Activated naive CD4-positive, alpha-beta T cell treated with anti-CD3 and anti-CD28 coated beads, Interleukin-2, amount 50 U/mL, for 24 hours (primary cell): ENCODE results near the gene SHC4.
A peak's percentile ranks its signal among the peaks of the same experiment; 100 is the strongest.
"Not testable (repeated sequence)": the region's sequence is repeated elsewhere in the genome, so short reads cannot be mapped to it uniquely, and the experiment has no call there.

Experiments
- H3K27ac Mint-ChIP-seq: one replicate; pipeline ENCODE4 v1.8.0; 2021; ENCODE audit warnings: mild to moderate bottlenecking, mixed read lengths
- H3K27me3 Mint-ChIP-seq: one replicate; pipeline ENCODE4 v1.8.0; 2021; ENCODE audit warnings: mixed read lengths
- H3K36me3 Mint-ChIP-seq: one replicate; pipeline ENCODE4 v1.8.0; 2021; ENCODE audit warnings: mixed read lengths
- H3K4me1 Mint-ChIP-seq: one replicate; pipeline ENCODE4 v1.8.0; 2021; ENCODE audit warnings: mixed read lengths
- H3K4me3 Mint-ChIP-seq: one replicate; pipeline ENCODE4 v1.8.0; 2021; ENCODE audit warnings: mild to moderate bottlenecking, mixed read lengths
- H3K9me3 Mint-ChIP-seq: one replicate; pipeline ENCODE4 v1.8.0; 2021; ENCODE audit warnings: mixed read lengths

SHC4 gene

DNA sequence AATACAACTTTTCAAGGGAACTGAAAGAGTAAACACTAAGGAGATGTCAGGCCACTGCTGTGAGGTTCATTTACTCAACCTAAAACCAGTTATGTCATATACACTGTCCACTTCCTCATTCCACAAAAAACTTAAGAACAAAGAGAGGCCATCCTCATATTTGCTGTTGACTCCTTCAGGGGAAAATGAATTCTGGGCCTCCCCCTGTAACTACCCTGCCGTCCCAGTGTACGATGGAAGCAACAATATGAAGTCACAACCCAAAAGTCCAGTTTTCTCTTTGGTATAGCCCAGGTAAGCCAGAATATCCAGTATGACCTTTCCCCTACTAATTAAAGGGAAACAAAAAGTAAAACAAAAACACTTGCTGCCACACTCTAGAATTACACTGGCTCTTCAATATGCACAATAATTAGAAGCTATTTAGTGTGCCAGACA lies 169.0 kb downstream of the SHC4 start:
- peaks cover 6% of the 10 kb centered on the region for H3K4me1 Mint-ChIP-seq
- H3K4me3 Mint-ChIP-seq, result no peak overlapping the region

DNA sequence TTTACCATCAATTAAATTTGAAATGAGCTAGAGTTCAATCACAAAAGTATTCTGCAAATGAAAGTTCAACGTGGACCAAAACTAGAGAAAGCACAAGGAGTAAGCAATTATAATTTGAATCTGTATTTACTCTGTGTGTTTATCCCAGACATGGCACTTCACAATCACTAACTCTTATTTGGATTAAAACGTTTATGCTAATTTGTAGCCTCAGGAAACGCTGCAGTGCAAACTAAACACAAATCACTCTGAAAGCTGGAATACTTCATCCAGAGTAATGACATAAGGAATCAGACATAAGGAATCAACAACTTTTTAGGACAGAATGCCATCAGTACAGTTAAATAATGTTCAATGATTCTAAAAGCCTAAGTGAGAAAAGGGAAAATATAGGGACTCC lies 171.3 kb downstream of the SHC4 start:
- H3K4me1 Mint-ChIP-seq, result peaks cover 4% of the 10 kb centered on the region
- no peak overlapping the region for H3K4me3 Mint-ChIP-seq
- H3K27me3 Mint-ChIP-seq, result no peaks in the 10 kb centered on the region
- H3K36me3 Mint-ChIP-seq, result peaks cover 27% of the 10 kb centered on the region
- H3K27ac Mint-ChIP-seq, result no peak overlapping the region
- H3K9me3 Mint-ChIP-seq, result no peaks in the 10 kb centered on the region

More for the DNA sequence above, 169.0 kb downstream of the SHC4 start:
- H3K27me3 Mint-ChIP-seq, result no peaks in the 10 kb centered on the region
- peaks cover 20% of the 10 kb centered on the region for H3K36me3 Mint-ChIP-seq
- no peaks in the 10 kb centered on the region for H3K9me3 Mint-ChIP-seq
- peak overlapping the region; percentile 11 for H3K27ac Mint-ChIP-seq

DNA sequence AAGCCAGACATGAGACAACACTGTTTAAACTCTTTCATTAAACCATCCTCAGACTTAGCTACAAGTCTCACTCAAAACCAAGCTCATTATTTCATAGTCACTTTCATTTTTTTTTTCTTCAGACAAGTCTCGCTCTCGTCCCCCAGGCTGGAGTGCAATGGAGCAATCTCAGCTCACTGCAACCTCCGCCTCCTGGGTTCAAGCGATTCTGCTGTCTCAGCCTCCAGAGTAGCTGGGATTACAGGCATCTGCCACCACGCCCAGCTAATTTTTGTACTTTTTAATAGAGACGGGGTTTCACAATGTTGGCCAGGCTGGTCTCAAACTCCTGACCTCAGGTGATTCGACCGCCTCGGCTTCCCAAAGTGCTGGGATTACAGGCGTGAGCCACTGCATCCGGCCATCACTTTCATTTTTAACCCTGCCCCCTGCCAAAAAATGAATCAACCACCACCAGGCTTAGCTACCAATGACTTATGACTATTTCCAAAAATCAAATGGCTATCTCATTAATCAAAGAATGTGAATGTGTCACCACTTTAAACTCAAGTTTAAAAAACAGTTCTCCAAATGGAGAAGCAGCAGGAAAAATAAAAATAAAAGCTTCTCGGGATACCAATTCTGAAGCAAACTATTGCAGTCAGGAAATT lies 173.1 kb downstream of the SHC4 start:
- not testable (repeated sequence) for H3K9me3 Mint-ChIP-seq, H3K4me1 Mint-ChIP-seq, H3K4me3 Mint-ChIP-seq, H3K27ac Mint-ChIP-seq, H3K27me3 Mint-ChIP-seq
- H3K36me3 Mint-ChIP-seq, result peaks cover 27% of the 10 kb centered on the region

DNA sequence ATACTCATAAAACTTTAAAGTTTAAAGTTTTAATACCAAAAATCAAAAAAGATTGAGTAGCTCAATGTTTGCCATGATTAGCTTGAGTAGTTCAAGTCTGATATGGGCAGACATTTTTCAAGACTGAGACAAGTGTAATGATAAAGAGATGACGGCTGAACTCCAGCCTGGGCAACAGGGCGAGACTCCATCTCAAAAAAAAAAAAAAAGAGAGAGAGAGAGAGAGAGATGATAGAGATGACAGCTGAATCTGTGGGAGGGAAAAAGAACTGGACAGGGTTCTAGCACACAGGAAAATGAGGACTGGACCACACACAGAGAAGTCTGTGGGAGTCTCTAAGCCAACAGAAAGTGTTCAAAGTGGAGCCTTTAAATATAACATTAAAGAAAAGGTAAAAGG lies 178.0 kb downstream of the SHC4 start:
- H3K9me3 Mint-ChIP-seq, result no peaks in the 10 kb centered on the region
- no peak overlapping the region for H3K4me3 Mint-ChIP-seq
- H3K4me1 Mint-ChIP-seq, result no peaks in the 10 kb centered on the region
- peaks cover 33% of the 10 kb centered on the region for H3K36me3 Mint-ChIP-seq
- no peaks in the 10 kb centered on the region for H3K27me3 Mint-ChIP-seq
- no peak overlapping the region for H3K27ac Mint-ChIP-seq

DNA sequence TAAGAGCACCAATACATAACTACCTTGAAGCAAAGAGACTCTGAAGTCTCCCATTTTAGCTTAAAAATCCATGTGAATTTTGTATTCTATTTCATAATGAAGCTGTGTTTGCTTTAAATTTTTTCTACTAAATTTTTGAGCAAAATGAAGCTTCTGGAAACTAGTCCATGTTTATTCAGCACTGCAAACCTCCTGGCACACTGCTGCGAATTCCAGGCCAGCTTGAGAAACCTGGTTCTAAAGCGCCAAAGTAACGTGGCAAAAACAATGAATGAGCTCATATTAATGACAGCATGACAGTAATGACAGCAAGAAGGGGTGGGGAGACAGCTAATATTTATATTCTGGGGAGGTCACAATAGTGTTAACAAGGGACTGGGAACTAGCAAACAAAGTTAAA lies 178.5 kb downstream of the SHC4 start:
- Mint-ChIP-seq H3K4me1 (no peaks in the 10 kb centered on the region), H3K27me3 (no peaks in the 10 kb centered on the region), H3K4me3 (no peak overlapping the region), H3K9me3 (no peaks in the 10 kb centered on the region), H3K36me3 (peaks cover 35% of the 10 kb centered on the region), H3K27ac (no peak overlapping the region)

DNA sequence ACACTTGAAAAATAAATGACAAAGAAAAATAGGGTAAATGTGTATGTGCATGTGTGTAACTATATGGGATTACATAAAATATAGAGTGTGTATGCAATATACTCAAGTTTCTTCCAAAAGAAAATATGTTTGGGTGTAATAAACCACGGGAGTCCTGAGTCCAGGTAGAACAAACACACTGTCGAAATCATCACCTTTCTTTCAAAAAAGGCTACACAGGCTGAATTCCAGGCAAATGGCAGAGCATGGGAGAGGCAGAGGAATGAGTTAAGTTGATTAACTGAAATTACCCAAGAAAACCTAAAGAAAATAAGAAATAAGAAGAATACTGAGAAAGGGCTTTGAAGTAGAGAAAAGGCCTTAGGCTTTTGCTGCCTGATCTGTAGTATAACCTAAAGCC lies 179.0 kb downstream of the SHC4 start:
- no peaks in the 10 kb centered on the region for H3K9me3 Mint-ChIP-seq
- H3K36me3 Mint-ChIP-seq, result peaks cover 33% of the 10 kb centered on the region
- H3K27me3 Mint-ChIP-seq, result no peaks in the 10 kb centered on the region
- H3K27ac Mint-ChIP-seq, result no peak overlapping the region
- H3K4me1 Mint-ChIP-seq, result no peaks in the 10 kb centered on the region
- H3K4me3 Mint-ChIP-seq, result no peak overlapping the region

DNA sequence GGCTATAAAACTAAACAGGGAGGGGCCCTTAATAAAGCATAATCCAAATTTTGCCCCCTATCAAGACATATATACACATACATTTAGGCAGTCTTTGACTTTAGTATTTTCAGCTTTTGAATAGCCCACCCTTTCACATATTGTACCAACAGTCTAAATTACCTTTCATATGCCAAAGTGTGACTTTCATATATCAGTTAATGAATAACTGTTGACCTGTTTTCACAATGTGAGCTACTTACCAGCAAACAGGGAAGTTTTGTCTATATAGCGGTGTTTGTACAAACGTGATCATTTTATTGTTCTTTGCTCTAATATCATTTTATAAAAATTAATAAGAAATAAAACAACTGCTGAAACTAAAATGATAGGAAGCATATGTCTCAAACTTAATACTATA lies 180.8 kb downstream of the SHC4 start:
- Mint-ChIP-seq H3K36me3 (peaks cover 25% of the 10 kb centered on the region), H3K9me3 (no peaks in the 10 kb centered on the region), H3K4me3 (no peak overlapping the region), H3K4me1 (no peaks in the 10 kb centered on the region), H3K27me3 (no peaks in the 10 kb centered on the region), H3K27ac (no peak overlapping the region)

DNA sequence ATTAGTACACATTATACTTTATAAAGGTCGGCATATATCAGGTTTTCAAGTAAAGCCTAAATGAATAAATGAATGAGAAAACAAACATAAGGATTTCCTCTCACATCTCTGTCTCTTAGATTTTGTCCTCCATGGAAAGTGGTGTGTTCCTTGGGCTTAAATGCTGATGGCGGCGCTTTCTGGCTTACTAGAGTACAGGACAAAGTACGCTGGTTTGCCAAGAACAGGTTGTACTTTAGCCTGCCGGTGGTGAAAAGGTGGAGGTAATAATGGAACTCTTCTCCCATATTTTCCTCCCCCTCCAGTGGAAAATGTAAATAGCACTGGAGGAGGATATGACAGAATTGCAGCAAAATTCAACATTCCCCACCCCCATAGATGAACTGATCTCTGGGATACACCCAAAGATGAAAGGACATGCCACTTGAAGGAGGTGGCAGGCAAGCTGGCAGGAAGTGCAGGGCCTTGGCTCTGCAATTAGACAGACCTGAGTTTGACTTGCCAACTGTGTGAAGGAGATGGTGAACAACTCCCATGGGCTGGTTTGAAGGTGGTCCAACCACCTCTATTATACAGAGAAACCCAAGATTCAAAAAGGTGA lies 182.1 kb downstream of the SHC4 start:
- H3K36me3 Mint-ChIP-seq, result peaks cover 25% of the 10 kb centered on the region
- no peaks in the 10 kb centered on the region for H3K27me3 Mint-ChIP-seq
- no peak overlapping the region for H3K27ac Mint-ChIP-seq
- H3K4me3 Mint-ChIP-seq, result no peak overlapping the region
- H3K4me1 Mint-ChIP-seq, result no peaks in the 10 kb centered on the region
- no peaks in the 10 kb centered on the region for H3K9me3 Mint-ChIP-seq

DNA sequence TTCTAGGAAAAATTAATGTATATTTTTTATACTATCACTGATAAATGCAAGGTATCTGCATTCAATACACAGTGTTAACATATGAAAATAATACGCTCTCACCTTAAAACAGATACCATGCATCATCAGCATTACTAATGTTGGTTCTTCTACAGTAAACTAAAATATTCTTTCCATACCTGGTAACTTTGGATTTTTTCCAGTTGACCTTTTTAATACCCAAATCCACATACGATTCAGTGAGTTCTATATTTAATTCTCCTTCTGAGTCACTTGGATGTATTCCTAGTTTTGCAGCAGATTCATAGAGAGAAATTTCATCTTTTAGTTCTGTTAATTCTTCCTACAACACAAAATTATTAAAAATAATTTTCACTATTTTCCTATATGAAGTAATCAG lies 182.7 kb downstream of the SHC4 start:
- Mint-ChIP-seq H3K36me3 (peaks cover 24% of the 10 kb centered on the region), H3K4me3 (no peak overlapping the region), H3K9me3 (no peaks in the 10 kb centered on the region), H3K27ac (no peak overlapping the region), H3K27me3 (no peaks in the 10 kb centered on the region), H3K4me1 (no peaks in the 10 kb centered on the region)

DNA sequence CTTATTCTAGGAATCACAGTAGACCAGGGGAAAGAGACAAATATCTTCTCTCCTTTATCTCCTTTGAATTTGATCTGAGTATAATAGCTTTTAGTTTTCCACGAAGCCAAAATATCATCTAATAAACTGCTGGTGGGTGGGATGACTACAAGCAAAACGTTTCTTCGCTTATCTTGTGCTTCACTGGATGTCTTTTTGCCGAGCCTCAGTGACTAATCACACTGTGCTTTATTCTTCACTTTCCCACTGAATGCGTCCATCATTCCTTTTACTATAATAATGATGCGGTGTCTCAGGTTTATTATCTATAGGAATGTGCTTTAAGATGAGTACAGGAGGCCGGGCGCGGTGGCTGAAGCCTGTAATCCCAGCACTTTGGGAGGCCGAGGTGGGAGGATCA lies 185.4 kb downstream of the SHC4 start:
- Mint-ChIP-seq H3K9me3 (peaks cover 15% of the 10 kb centered on the region), H3K27me3 (no peaks in the 10 kb centered on the region), H3K27ac (no peak overlapping the region), H3K36me3 (peaks cover 37% of the 10 kb centered on the region), H3K4me3 (no peak overlapping the region), H3K4me1 (no peaks in the 10 kb centered on the region)

DNA sequence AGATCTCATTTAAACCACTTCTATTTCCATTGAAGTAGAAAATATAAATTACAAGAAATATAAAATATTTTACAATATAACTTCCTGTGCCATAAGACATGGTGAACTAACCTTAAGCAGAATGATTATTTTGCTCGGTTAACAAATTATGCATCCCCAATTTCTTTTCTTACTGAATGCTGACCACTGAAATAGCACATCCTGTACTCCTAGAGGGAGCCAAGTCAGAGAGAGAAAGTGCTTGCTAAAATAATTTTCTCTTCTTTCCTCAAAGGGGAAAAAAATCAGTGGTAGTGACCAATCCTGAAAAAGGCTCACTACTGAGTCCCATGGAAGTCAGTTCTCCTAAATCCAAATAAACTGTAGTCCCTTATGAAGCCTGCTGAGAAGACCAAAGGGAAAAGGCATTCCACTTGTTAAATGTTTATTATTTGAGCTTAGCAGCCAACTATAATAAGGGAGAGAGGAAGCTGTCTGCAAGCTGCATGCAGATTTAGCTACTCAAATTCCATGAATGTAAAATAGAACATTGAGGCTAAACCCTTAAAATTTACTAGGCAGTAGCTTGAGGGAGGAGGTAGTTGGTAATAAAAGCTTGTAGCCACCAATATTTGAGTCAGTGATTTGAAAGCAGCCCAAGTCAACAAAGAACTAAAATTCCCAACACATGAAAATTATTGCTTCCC lies 185.9 kb downstream of the SHC4 start:
- no peaks in the 10 kb centered on the region for H3K27me3 Mint-ChIP-seq
- no peak overlapping the region for H3K27ac Mint-ChIP-seq
- peaks cover 18% of the 10 kb centered on the region for H3K9me3 Mint-ChIP-seq
- peaks cover 37% of the 10 kb centered on the region for H3K36me3 Mint-ChIP-seq
- no peak overlapping the region for H3K4me3 Mint-ChIP-seq
- no peaks in the 10 kb centered on the region for H3K4me1 Mint-ChIP-seq

DNA sequence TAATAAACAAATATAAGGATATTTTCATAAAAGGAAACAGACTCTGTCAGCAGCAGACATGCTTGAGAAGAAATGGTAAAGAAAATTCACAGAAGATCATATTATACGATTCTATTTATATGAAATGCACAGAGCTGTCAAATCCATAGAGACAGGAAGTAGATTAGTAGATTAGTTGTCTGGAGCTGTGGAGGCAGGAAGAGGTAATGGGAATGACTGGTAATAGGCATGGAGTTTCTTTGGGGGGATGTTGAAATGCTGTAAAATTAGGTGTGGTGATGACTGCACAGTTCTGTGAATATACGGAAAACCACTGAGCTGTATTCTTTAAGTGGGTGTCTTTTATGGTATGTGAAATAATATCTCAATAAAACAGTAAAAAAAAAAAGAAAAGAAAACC lies 188.2 kb downstream of the SHC4 start:
- Mint-ChIP-seq H3K4me1 (no peaks in the 10 kb centered on the region), H3K27me3 (no peaks in the 10 kb centered on the region), H3K9me3 (peaks cover 18% of the 10 kb centered on the region), H3K36me3 (peaks cover 31% of the 10 kb centered on the region), H3K4me3 (no peak overlapping the region), H3K27ac (no peak overlapping the region)

DNA sequence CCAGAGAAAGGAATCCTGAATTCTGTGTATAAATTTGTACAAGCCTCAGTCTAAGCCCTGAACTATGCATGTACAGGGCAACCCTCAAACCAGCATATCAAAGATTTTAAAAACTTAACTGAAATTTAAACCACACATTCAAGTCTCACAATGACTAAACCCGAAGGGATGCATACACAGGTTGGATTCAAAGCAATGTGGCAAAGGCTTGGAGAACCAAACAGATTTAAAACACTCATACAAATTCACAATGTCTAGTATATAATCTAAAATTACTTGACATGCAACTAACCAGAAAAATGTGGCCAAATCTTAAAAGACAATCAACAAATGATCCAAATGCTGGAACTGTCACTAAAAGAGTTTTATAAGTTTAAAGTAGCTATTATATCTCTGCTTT lies 189.2 kb downstream of the SHC4 start:
- peaks cover 36% of the 10 kb centered on the region for H3K36me3 Mint-ChIP-seq
- H3K27me3 Mint-ChIP-seq, result no peaks in the 10 kb centered on the region
- H3K4me1 Mint-ChIP-seq, result no peaks in the 10 kb centered on the region

More for the DNA sequence above, 189.2 kb downstream of the SHC4 start:
- no peak overlapping the region for H3K4me3 Mint-ChIP-seq
- no peak overlapping the region for H3K27ac Mint-ChIP-seq
- peaks cover 18% of the 10 kb centered on the region for H3K9me3 Mint-ChIP-seq
